GM12878 (cell line): Measurements from ENCODE around the gene RBX1. TPM values are rescaled to one million over a fixed set of nuclear protein-coding genes. Genes with fewer than 3 reads are reported as not detected.

Experiments
- ATF2 ChIP-seq: IDR thresholded peaks from 2 replicates; pipeline ENCODE4 v1.6.1; 2012; ENCODE audit warnings: low read length, inconsistent platforms
- CHD2 ChIP-seq: IDR thresholded peaks from 2 replicates; pipeline ENCODE4 v1.6.1; 2011; ENCODE audit warnings: low read depth, low read length, improper control_type of control experiment, borderline replicate concordance
- E4F1 ChIP-seq: fragments of 450-650 bp; IDR thresholded peaks from 2 replicates; pipeline ENCODE4 v1.6.1; 2018; ENCODE audit warnings: borderline replicate concordance, mild to moderate bottlenecking; ENCODE audit not compliant: partially characterized antibody
- FOXK2 ChIP-seq: fragments of 450-650 bp; IDR thresholded peaks from 2 replicates; pipeline ENCODE4 v1.6.1; 2017; ENCODE audit warnings: mild to moderate bottlenecking, moderate library complexity
- IKZF1 ChIP-seq: fragments of 450-650 bp; conservative IDR thresholded peaks from 2 replicates; pipeline ENCODE4 v1.6.1; 2017; ENCODE audit warnings: antibody characterized with exemption, mild to moderate bottlenecking
- KDM1A ChIP-seq: fragments of 200-600 bp; sonication (generic); IDR thresholded peaks from 2 replicates; pipeline ENCODE4 v1.6.1; 2016; ENCODE audit warnings: borderline replicate concordance
- LARP7 ChIP-seq: fragments of 450-650 bp; IDR thresholded peaks from 2 replicates; pipeline ENCODE4 v1.6.1; 2017; ENCODE audit warnings: mild to moderate bottlenecking
- SIX5 ChIP-seq: IDR thresholded peaks from 2 replicates; pipeline ENCODE4 v1.6.1; 2011; ENCODE audit warnings: mild to moderate bottlenecking, low read depth, low read length, moderate library complexity; ENCODE audit not compliant: severe bottlenecking
- SP1 ChIP-seq: IDR thresholded peaks from one replicate; pipeline ENCODE4 v1.6.1; 2011; ENCODE audit warnings: low read depth, low read length
- USF2 ChIP-seq: IDR thresholded peaks from 2 replicates; pipeline ENCODE4 v1.6.1; 2011; ENCODE audit warnings: low read depth, low read length, improper control_type of control experiment, borderline replicate concordance
- WRNIP1 ChIP-seq: IDR thresholded peaks from 2 replicates; pipeline ENCODE4 v1.6.1; 2011; ENCODE audit warnings: low read depth, low read length, improper control_type of control experiment, borderline replicate concordance
- ZNF207 ChIP-seq: fragments of 450-650 bp; IDR thresholded peaks from 2 replicates; pipeline ENCODE4 v1.6.1; 2014; ENCODE audit warnings: antibody characterized with exemption, mild to moderate bottlenecking, borderline replicate concordance
- polyA plus RNA-seq, 11 experiments: library from polyadenylated mRNA; depleted of rRNA in 4 of 11; unstranded in 6 of 11; stranded (reverse) in 5 of 11; fragments of >200 nt; fragmentation: Nextera tagmentation in 4 of 11; fragmentation: Illumina TruSeq in 1 of 11; extraction: Ambion mirVana in 4 of 11; extraction: Trizol in 1 of 11; gene quantifications; 1 replicate in 1 of 11; 2 replicates in 10 of 11; pipeline versions ENCODE4 v1.2.1 to v1.2.3, GENCODE V29; 2011 to 2016; ENCODE audit warnings: inconsistent platforms in 2 of 11, missing spikeins in 2 of 11, low read depth in 1 of 11
- total RNA-seq, 4 experiments: library from RNA; depleted of rRNA in 3 of 4; stranded (reverse); fragments of >200 nt in 3 of 4; fragmentation: Illumina TruSeq in 1 of 4; extraction: Trizol in 1 of 4; gene quantifications; 2 replicates each; pipeline versions ENCODE4 v1.2.1 to v1.2.3, GENCODE V29; 2013 to 2021
- TF ChIP-seq, protein P1 (sequence below): fragments of 450-650 bp; IDR thresholded peaks from 2 replicates; pipeline ENCODE4 v1.6.1; 2017; ENCODE audit warnings: low read depth, mild to moderate bottlenecking, moderate library complexity
- TF ChIP-seq, protein P2 (sequence below): IDR thresholded peaks from 2 replicates; pipeline ENCODE4 v1.6.1; 2012; ENCODE audit warnings: low read depth, low read length, improper control_type of control experiment

The RBX1 gene
- total and polyA plus RNA-seq, 10 of the 15 experiments (the other 5 are each of a cell fraction or from before 2014, with no cell fraction given) = 71.2 to 468 (median 184) TPM

DNA sequence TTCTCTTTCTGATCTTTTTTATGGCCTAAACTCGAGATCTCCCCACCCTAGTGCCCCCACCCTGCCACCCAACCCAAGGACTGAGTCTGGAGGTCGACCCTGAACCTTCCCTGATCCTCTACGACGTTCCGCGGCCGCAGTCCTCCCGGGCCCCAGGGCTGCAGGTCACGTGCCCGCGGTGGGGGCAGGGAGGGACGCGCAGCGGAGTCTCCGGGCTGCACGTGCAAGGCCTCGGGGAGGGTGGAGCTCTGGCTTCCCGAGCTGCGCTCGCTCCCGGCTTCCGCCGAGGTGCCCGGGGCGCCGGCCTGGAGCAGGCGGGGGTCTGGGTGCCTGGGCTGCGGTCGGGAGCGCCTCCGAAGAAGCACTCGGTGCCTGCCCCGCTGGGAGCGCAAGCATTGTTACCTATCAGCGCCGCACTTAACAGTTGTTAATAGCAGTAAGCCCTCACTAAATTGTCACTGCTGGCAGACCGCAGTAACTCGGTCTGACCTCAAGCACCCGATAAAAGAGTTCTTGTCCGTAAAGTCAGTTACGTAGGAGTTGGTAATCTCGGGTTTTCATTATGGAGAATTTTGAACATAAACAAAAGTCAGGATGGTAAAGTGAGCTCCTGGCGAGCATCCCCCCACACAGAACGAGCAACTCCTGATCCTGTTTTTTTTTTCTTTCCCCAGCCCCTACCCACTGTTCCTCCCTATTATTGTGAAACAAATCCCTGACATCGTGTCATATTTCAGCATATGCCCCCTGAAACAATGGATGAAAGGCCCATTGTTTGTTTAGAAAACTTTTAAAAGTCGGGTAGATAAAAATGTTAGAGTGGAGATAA is 71.5 kb downstream of the RBX1 start (continued):
- TF ChIP-seq, protein P1, sequence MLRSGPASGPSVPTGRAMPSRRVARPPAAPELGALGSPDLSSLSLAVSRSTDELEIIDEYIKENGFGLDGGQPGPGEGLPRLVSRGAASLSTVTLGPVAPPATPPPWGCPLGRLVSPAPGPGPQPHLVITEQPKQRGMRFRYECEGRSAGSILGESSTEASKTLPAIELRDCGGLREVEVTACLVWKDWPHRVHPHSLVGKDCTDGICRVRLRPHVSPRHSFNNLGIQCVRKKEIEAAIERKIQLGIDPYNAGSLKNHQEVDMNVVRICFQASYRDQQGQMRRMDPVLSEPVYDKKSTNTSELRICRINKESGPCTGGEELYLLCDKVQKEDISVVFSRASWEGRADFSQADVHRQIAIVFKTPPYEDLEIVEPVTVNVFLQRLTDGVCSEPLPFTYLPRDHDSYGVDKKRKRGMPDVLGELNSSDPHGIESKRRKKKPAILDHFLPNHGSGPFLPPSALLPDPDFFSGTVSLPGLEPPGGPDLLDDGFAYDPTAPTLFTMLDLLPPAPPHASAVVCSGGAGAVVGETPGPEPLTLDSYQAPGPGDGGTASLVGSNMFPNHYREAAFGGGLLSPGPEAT = 0 out of 2 replicates have a peak, but pooled peaks have one; percentile 37
- TF ChIP-seq WRNIP1 (no peak), CHD2 (peak; percentile 89), LARP7 (peak; percentile 34; the same call in 1 of the 2 replicates), ATF2 (no peak), SP1 (no peak), E4F1 (no peak), KDM1A (no peak), ZNF207 (no peak), SIX5 (no peak), IKZF1 (peak; percentile 87), USF2 (peak; percentile 81), FOXK2 (no peak)
- TF ChIP-seq, protein P2, sequence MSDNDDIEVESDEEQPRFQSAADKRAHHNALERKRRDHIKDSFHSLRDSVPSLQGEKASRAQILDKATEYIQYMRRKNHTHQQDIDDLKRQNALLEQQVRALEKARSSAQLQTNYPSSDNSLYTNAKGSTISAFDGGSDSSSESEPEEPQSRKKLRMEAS = peak; percentile 95
